Measurements from ENCODE around the gene TNXB. TPM values are rescaled to one million over a fixed set of nuclear protein-coding genes. Genes with fewer than 3 reads are reported as not detected.

The TNXB gene
- polyA plus RNA-seq, 2 of the 4 experiments (the other 2 are of a cell fraction): 0.80 to 1.7 TPM

DNA sequence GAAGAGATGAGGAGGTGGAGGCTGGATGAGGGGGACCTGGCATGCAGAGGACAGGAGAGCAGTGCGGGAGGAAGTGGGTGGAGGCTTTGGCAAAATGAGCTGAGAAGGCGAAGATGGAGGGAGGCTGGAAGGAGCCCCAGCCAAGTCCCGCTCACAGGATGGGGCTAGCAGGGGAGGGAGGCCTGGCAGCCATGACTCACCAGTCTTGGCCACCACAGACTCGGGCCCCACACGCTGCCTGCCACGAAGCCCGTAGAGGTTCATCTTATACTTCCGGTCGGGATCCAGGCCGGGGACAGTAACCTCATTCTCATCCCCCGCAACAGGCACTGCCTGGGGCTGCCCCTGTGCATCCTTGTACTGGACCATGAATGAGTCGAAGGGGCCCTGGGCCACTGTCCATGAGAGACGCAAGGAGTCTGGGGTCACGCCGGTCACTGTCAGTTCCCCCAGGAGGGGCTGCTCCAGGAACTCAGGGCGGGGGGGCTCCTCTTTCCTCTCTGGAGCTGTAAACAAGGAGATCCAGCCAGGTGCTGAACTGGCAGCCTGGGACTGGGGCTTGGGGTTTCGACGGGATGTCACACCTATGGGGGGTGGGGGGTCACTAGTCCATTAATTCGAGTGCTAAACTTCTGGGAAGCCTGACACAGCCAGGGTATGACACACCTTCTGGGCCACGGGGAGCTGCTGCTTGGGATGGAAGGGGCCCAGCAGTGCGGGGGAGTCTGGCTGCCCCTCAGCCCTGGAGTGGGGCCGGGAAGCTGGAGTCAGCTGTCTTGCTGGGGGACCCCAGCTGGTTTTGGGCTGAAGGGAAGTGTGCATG, 27.8 kb downstream of the TNXB start:
- DNase-seq (ENCODE audit: low read depth in 1 of 2, low spot score in 1 of 2) (no peak), ATAC-seq (no peak), FAIRE-seq (no peak)
- TF ChIP-seq FOSL2 (IDR thresholded peaks at IDR 0.05) (no peak), FOSL2 (CRISPR knock-in tag; IDR thresholded peaks at IDR 0.05) (0 out of 2 replicates have a peak, but pooled peaks have one; percentile 9), HOXB13 (CRISPR knock-in tag; IDR thresholded peaks at IDR 0.05; ENCODE audit: low read depth) (no peak), KDM1A (IDR thresholded peaks at IDR 0.05; ENCODE audit: low read depth) (no peak), JUNB (IDR thresholded peaks at IDR 0.05) (no peak)
- 52% methylated on average over 10 of the region's 22 CpGs for WGBS (ENCODE audit: missing lambda C conversion rate)
- peaks cover 7% of the 10 kb centered on the region; the same call in 1 of the 3 replicates for H3K4me1 ChIP-seq
- H3K4me3 ChIP-seq: no peak overlapping the region
- no peak overlapping the region for H3K27ac ChIP-seq
- CTCF ChIA-PET: interaction anchor here (2.3 kb wide), 1 partner anchor 37 kb away, joined by 11 read pairs; no protein-coding TSS in a partner anchor
- H3K4me2 ChIP-seq: no peak overlapping the region
- POLR2A ChIA-PET: no interaction called here
- no peaks in the 10 kb centered on the region for H3K9me3 ChIP-seq

DNA sequence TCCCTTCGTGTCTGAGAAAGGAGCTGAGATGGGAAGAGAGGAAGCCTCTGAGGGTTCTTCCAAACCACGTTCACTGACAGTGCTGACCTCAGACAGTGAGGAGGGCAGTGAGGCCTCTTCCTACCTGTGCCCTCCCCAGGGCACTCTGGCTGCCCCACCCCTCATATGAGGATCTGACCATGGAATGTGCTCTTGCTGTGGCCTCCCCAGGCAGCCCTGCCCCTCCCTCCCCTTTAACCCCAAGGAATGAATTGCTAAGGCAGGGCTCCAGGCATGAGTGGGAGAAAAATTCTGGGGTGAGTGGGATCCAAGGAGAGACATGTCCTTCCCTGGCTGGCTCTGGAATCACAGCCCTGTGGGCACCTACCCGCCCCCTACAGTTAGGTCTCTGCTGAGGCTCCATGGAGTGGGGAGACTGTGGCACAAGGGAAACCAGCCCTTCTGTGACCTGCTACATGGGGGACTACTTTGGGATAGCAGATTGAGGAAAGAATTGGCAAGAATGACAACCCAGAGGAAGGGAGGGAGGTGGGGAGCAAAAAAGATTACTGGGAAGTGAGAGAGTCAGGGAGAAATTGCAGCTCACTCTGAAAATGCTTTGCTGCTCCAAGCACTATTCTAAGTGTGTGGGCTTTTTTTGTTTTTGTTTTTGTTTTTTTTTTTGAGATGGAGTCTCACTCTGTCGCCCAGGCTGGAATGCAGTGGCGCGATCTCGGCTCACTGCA, 29.4 kb downstream of the TNXB start:
- ATAC-seq: no peak
- no peak for TF ChIP-seq NR3C1 (IDR thresholded peaks at IDR 0.05)
- no peak for TF ChIP-seq EP300 (IDR thresholded peaks at IDR 0.05)
- no peak for TF ChIP-seq HOXA7 (CRISPR knock-in tag; IDR thresholded peaks at IDR 0.05)
- no peak for FAIRE-seq
- ChIA-PET POLR2A (no interaction called here), CTCF (interaction anchor here (0.9 to 1.6 kb wide), 2 partner anchors 31 to 75 kb away, joined by 3 to 5 read pairs; no protein-coding TSS in a partner anchor)
- Histone ChIP-seq H3K9me3 (no peaks in the 10 kb centered on the region), H3K27ac (no peak overlapping the region), H3K4me2 (no peak overlapping the region), H3K4me1 (peaks cover 7% of the 10 kb centered on the region; the same call in 1 of the 3 replicates), H3K4me3 (no peak overlapping the region)
- 70% methylated on average over 6 of the region's 7 CpGs for WGBS (ENCODE audit: missing lambda C conversion rate)
- DNase-seq (ENCODE audit: low read depth in 1 of 2, low spot score in 1 of 2): no peak

DNA sequence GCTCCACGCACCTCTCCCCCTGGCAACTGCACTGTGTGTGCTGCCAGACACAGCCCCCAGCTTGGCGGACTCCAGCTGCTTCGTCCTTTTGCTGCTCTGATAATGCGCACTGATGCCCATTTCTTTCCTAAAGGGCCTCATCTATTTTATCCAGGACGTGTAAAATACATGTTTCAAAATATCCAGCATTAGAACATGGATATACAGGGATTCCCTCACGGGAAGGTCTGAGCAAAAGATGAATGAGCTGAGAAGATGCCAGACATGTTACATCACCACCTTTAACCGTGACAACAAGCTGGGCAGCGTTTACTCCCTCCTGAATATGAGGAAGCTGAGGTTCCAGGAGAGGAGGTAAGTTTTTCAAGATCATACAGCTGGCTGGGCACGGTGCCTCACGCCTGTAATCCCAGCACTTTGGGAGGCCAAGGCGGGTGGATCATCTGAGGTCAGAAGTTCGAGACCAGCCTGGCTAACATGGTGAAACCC, 32.8 kb downstream of the TNXB start:
- Histone ChIP-seq H3K4me3 (no peak overlapping the region), H3K4me2 (no peak overlapping the region), H3K9me3 (no peaks in the 10 kb centered on the region), H3K27ac (no peak overlapping the region), H3K4me1 (no peaks in the 10 kb centered on the region)
- TF ChIP-seq TP53 (CRISPR knock-in tag; IDR thresholded peaks at IDR 0.05) (no peak), NPAS2 (CRISPR knock-in tag; IDR thresholded peaks at IDR 0.05; ENCODE audit: borderline replicate concordance) (no peak), HDAC2 (IDR thresholded peaks at IDR 0.05) (no peak), KDM5A (IDR thresholded peaks at IDR 0.05) (no peak), FOSB (CRISPR knock-in tag; IDR thresholded peaks at IDR 0.05) (no peak), RFX5 (IDR thresholded peaks at IDR 0.05) (no peak), HEYL (CRISPR knock-in tag; IDR thresholded peaks at IDR 0.05) (no peak), RCOR1 (IDR thresholded peaks at IDR 0.05; ENCODE audit: low read depth, low read length) (no peak), CBX8 (IDR thresholded peaks at IDR 0.05) (no peak), BHLHE40 (IDR thresholded peaks at IDR 0.05; ENCODE audit: low read depth, low read length) (no peak), HOXA7 (CRISPR knock-in tag; IDR thresholded peaks at IDR 0.05) (no peak), NR3C1 (IDR thresholded peaks at IDR 0.05) (no peak), JUN (IDR thresholded peaks at IDR 0.05) (no peak), EHMT2 (IDR thresholded peaks at IDR 0.05; ENCODE audit: low read depth) (no peak), EHF (CRISPR knock-in tag; IDR thresholded peaks at IDR 0.05) (no peak), SREBF2 (IDR thresholded peaks at IDR 0.05) (no peak)
- TF ChIP-seq, protein P1, sequence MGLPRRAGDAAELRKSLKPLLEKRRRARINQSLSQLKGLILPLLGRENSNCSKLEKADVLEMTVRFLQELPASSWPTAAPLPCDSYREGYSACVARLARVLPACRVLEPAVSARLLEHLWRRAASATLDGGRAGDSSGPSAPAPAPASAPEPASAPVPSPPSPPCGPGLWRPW (IDR thresholded peaks at IDR 0.05): no peak
- TF ChIP-seq, protein P2, sequence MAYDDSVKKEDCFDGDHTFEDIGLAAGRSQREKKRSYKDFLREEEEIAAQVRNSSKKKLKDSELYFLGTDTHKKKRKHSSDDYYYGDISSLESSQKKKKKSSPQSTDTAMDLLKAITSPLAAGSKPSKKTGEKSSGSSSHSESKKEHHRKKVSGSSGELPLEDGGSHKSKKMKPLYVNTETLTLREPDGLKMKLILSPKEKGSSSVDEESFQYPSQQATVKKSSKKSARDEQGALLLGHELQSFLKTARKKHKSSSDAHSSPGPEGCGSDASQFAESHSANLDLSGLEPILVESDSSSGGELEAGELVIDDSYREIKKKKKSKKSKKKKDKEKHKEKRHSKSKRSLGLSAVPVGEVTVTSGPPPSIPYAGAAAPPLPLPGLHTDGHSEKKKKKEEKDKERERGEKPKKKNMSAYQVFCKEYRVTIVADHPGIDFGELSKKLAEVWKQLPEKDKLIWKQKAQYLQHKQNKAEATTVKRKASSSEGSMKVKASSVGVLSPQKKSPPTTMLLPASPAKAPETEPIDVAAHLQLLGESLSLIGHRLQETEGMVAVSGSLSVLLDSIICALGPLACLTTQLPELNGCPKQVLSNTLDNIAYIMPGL (CRISPR knock-in tag; IDR thresholded peaks at IDR 0.05; ENCODE audit: borderline replicate concordance): no peak
- DNase-seq (ENCODE audit: low read depth in 1 of 2, low spot score in 1 of 2): peak in 1 of 2 experiments; percentile 30
- no peak for FAIRE-seq
- 65% methylated on average over 12 of the region's 12 CpGs for WGBS (ENCODE audit: missing lambda C conversion rate)
- POLR2A ChIA-PET: no interaction called here
- ATAC-seq: peak in 1 of 2 experiments; percentile 35; a peak in 2 of 6 replicates
- CTCF ChIA-PET: interaction anchor here (1.3 to 2.1 kb wide), 3 partner anchors 10 to 28 kb away, joined by 4 to 5 read pairs (median 4); no protein-coding TSS in a partner anchor
